GM15510 (cell line): ENCODE data around the gene FHIT.

Source experiments
- POLR2A ChIP-seq: IDR thresholded peaks from 3 replicates; pipeline ENCODE4 v1.6.1; 2011; ENCODE audit warnings: borderline replicate concordance; ENCODE audit not compliant: insufficient read length; ENCODE audit errors: extremely low read depth

The FHIT gene

GRCh38 chr3:60047426-60048200 lies 1203.6 kb downstream of the FHIT start:
- no peak for TF ChIP-seq POLR2A

DNA sequence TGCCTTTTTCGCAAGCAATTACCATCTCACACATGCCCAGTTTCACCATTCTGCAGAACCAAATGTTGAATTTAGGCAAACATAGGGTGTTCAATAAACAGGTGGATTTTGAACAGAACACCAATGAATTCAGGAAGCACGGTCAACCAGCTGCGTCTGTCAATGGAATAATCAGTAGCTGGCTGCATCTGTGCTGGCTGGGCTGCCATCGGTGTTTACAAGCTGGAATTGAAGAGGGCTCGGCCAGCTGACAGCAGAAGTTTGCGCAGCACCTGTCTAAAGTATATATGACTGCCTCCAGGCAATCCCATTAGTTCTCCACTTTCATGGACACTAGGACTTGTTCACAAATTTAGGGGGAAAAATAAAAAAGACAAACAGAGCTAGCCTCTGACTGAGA lies 1205.0 kb downstream of the FHIT start:
- TF ChIP-seq POLR2A: no peak

DNA sequence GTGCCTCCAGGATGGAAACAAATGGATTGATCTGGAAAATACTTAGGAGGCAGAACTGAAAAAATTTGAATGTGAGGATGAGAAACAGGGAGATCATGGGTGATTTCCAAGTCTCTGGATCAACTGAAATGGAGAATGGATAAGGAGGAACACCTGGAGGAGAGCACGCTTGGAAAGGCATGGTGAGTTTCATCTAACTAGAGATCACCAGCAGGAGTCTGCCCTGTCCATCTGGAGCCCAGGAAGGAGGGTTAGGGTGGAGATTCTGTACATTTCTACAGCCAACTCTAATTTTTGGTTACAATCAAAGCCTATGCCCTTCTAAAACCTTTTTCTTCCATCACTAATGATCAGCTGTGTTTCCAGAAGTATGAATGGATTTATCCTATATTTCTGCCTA lies 1205.6 kb downstream of the FHIT start:
- no peak for TF ChIP-seq POLR2A

GRCh38 chr3:60036803-60037202 lies 1214.4 kb downstream of the FHIT start:
- TF ChIP-seq POLR2A: no peak

GRCh38 chr3:60033901-60034453 lies 1217.3 kb downstream of the FHIT start:
- no peak for TF ChIP-seq POLR2A

DNA sequence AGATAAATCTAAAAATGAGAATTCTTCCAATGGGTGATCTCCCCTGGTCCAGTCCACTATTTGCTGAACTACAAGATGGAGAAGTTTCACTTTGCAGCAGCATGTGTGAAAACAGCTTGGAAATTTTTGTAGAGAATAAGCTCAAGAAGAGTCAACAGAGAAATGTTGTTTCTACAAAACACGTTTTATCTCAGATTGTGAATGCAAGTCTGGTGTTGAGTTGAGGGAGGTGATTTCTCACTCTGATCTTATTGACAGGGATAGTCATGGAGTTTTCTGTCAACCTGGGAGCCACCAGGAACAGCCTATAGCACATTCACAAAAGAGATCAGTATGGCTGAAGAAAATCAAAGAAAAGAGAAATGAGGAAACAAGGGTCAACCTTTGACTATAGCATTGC lies 1220.3 kb downstream of the FHIT start:
- TF ChIP-seq POLR2A: no peak

DNA sequence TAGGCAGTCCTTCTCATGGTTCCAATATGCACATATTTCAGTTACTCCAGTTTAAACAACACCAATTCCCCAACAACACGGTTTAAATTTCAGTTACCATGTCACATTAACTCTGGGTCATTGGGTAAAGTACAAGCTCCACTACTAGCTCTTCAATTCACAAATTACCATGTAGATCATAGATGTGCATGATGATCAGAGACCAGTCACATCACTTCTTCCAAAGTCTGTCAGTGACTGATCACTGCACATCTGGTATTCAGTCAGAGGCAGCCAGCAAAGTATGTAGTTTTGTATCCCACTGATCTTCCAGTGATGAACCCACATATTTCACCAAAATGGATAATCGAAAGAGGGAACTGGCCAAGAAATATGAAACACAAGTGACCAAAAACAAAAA lies 1223.0 kb downstream of the FHIT start:
- TF ChIP-seq POLR2A: no peak

GRCh38 chr3:60027335-60027734 lies 1223.9 kb downstream of the FHIT start:
- no peak for TF ChIP-seq POLR2A

- no peak for TF ChIP-seq POLR2A
Measured at GRCh38 chr3:60025096-60026050, 1225.9 kb downstream of the FHIT start.

DNA sequence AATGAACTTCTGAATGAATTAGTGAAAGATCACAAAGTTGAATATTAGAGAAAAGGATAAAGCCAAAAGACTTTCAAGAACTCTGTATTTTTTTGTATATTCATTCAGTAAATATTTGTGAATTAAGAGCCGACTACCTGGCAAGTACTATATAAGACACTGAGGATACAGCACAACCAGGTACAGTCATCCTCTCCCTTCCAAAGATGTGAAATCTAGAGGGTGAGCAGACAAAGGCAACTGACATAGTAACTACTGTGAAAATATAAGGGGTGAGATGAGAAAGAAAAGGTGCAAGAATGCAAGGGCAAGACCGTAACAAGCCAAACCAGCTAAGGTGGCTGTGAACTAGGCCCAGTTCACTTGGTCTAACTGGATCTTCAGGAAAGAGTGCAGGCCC lies 1226.9 kb downstream of the FHIT start:
- no peak for TF ChIP-seq POLR2A

- no peak for TF ChIP-seq POLR2A
Measured at GRCh38 chr3:60023189-60023588, 1228.1 kb downstream of the FHIT start.

GRCh38 chr3:60017631-60018030 lies 1233.6 kb downstream of the FHIT start:
- TF ChIP-seq POLR2A: no peak

DNA sequence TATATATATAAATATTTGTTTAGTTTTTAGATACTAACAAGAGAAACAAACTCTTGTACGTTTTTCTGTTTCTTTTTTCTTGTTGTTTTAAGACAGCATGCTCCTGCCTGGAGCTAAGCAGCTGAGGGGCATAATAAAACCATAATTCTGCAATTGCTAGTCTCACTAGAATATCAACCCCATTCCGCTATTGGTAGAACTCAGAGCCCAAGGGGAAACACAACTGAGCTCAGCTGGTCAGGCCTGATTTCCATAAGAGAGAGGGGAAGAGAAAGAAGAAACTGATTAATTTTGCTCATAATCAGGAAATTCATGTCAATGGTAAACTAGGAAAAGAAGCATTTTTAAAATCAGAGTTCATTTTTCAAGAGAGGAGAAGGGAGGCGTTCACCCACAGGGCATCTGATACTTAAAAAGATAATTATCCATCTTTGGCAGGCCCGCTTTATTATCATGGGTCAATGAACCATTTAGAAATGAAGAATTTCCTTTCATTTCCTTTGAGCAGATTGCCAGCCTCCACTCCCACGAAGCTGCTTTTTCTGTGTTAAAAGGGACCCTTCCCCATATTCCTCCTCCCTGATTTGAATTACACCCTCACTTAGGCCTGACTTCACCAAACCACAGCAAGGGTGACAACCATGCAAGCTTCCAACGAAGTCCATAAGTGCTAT lies 1236.1 kb downstream of the FHIT start:
- TF ChIP-seq POLR2A: no peak

GRCh38 chr3:60013241-60013640 lies 1238.0 kb downstream of the FHIT start:
- TF ChIP-seq POLR2A: no peak

- no peak for TF ChIP-seq POLR2A
Measured at GRCh38 chr3:60011218-60011617, 1240.0 kb downstream of the FHIT start.
